ENCODE measurements around the gene RPTOR.

DNA sequence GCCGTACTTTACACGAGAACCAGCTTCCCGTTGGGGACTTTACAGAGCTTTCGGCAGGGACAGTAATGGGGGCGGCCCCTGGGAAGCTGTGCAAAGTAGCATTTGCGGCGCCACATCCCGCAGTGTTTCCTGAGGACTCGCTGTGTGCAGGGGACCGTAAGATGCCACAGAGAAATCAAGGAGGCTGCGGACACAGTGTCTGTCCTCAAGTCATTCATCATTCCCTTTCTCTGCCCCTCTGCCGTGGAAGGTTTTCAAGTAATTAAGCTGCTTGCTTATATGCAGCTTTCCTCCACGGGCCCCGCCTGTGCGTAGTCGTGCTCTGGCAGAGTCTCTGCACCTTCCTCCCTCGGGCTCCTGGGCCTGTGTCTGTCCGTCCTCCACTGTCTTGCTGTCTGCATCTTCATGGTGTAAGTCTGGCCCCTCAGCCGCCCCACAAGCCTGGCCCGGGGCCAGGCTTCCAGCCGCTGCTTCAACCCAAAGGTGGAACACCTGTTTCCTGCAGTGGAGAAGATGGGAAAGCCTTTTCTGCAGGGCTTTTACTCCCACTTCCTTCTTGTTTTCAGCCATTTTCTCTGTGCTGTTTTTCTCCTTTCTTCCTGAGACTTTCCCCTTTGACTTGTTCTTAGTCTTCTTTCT, 230.1 kb downstream of the RPTOR start:
- TF ChIP-seq, protein P1, sequence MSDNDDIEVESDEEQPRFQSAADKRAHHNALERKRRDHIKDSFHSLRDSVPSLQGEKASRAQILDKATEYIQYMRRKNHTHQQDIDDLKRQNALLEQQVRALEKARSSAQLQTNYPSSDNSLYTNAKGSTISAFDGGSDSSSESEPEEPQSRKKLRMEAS (IDR thresholded peaks at IDR 0.05; ENCODE audit: low read depth, low read length) = no peak
- TF ChIP-seq CREB1 (IDR thresholded peaks at IDR 0.05; ENCODE audit: low read depth) (no peak), EZH2 (IDR thresholded peaks at IDR 0.05; ENCODE audit: borderline replicate concordance, control insufficient read depth, low read depth, low read length) (no peak), MXI1 (IDR thresholded peaks at IDR 0.05; ENCODE audit: low read depth, low read length) (no peak), EGR1 (IDR thresholded peaks at IDR 0.05; ENCODE audit: borderline replicate concordance in 1 of 2, low read depth in 2 of 2, low read length in 2 of 2) (no peak), RFX5 (IDR thresholded peaks at IDR 0.05; ENCODE audit: low read depth, low read length) (no peak), POLR2A (IDR thresholded peaks at IDR 0.05; ENCODE audit: low read depth, low read length) (no peak), NRF1 (conservative IDR thresholded peaks at IDR 0.05; ENCODE audit: low read depth, low read length) (no peak)
- TF ChIP-seq, protein P2, sequence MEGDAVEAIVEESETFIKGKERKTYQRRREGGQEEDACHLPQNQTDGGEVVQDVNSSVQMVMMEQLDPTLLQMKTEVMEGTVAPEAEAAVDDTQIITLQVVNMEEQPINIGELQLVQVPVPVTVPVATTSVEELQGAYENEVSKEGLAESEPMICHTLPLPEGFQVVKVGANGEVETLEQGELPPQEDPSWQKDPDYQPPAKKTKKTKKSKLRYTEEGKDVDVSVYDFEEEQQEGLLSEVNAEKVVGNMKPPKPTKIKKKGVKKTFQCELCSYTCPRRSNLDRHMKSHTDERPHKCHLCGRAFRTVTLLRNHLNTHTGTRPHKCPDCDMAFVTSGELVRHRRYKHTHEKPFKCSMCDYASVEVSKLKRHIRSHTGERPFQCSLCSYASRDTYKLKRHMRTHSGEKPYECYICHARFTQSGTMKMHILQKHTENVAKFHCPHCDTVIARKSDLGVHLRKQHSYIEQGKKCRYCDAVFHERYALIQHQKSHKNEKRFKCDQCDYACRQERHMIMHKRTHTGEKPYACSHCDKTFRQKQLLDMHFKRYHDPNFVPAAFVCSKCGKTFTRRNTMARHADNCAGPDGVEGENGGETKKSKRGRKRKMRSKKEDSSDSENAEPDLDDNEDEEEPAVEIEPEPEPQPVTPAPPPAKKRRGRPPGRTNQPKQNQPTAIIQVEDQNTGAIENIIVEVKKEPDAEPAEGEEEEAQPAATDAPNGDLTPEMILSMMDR (IDR thresholded peaks at IDR 0.05 in 2 of 3, conservative IDR thresholded peaks at IDR 0.05 in 1 of 3; ENCODE audit: control insufficient read depth in 2 of 3, extremely low read depth in 1 of 3, insufficient read depth in 1 of 3, low read depth in 3 of 3, low read length in 3 of 3) = no peak
- TF ChIP-seq, protein P3, sequence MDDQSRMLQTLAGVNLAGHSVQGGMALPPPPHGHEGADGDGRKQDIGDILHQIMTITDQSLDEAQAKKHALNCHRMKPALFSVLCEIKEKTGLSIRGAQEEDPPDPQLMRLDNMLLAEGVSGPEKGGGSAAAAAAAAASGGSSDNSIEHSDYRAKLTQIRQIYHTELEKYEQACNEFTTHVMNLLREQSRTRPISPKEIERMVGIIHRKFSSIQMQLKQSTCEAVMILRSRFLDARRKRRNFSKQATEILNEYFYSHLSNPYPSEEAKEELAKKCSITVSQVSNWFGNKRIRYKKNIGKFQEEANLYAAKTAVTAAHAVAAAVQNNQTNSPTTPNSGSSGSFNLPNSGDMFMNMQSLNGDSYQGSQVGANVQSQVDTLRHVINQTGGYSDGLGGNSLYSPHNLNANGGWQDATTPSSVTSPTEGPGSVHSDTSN (IDR thresholded peaks at IDR 0.05; ENCODE audit: insufficient replicate concordance, low read depth, low read length) = no peak
- TF ChIP-seq, protein P4, sequence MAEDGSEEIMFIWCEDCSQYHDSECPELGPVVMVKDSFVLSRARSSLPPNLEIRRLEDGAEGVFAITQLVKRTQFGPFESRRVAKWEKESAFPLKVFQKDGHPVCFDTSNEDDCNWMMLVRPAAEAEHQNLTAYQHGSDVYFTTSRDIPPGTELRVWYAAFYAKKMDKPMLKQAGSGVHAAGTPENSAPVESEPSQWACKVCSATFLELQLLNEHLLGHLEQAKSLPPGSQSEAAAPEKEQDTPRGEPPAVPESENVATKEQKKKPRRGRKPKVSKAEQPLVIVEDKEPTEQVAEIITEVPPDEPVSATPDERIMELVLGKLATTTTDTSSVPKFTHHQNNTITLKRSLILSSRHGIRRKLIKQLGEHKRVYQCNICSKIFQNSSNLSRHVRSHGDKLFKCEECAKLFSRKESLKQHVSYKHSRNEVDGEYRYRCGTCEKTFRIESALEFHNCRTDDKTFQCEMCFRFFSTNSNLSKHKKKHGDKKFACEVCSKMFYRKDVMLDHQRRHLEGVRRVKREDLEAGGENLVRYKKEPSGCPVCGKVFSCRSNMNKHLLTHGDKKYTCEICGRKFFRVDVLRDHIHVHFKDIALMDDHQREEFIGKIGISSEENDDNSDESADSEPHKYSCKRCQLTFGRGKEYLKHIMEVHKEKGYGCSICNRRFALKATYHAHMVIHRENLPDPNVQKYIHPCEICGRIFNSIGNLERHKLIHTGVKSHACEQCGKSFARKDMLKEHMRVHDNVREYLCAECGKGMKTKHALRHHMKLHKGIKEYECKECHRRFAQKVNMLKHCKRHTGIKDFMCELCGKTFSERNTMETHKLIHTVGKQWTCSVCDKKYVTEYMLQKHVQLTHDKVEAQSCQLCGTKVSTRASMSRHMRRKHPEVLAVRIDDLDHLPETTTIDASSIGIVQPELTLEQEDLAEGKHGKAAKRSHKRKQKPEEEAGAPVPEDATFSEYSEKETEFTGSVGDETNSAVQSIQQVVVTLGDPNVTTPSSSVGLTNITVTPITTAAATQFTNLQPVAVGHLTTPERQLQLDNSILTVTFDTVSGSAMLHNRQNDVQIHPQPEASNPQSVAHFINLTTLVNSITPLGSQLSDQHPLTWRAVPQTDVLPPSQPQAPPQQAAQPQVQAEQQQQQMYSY (CRISPR knock-in tag; IDR thresholded peaks at IDR 0.05) = no peak
